RCC 7860 (cell line): Measurements from ENCODE around the gene GAD1.

Experiments used
- DNase-seq: peaks from one replicate; pipeline ENCODE4 v3.0.0-alpha.2; 2015; ENCODE audit warnings: low spot score
- FAIRE-seq: peaks from 2 replicates; lab custom pipeline; 2012; peaks lifted over from hg19 to GRCh38; lab: Jason Lieb, UNC

GAD1 gene

GRCh38 chr2:170842785-170843184 is 26.1 kb downstream of the GAD1 start:
- DNase-seq: peak; percentile 38
- no peak for FAIRE-seq

GRCh38 chr2:170843656-170844055 is 27.0 kb downstream of the GAD1 start:
- DNase-seq (peak; percentile 73), FAIRE-seq (peak; percentile 91)

GRCh38 chr2:170845343-170845742 is 28.7 kb downstream of the GAD1 start:
- FAIRE-seq: no peak
- no peak for DNase-seq

- FAIRE-seq (no peak), DNase-seq (no peak)
Observed at GRCh38 chr2:170846314-170846713, 29.6 kb downstream of the GAD1 start.

- FAIRE-seq (no peak), DNase-seq (no peak)
Observed at GRCh38 chr2:170847716-170848115, 31.0 kb downstream of the GAD1 start.

- DNase-seq: peak; percentile 14
- FAIRE-seq: no peak
Observed at GRCh38 chr2:170848587-170848986, 31.9 kb downstream of the GAD1 start.

GRCh38 chr2:170850251-170850650 is 33.6 kb downstream of the GAD1 start:
- FAIRE-seq: no peak
- DNase-seq: no peak

- FAIRE-seq (no peak), DNase-seq (no peak)
Observed at GRCh38 chr2:170851635-170852034, 34.9 kb downstream of the GAD1 start.

GRCh38 chr2:170856066-170856465 is 39.4 kb downstream of the GAD1 start:
- FAIRE-seq (no peak), DNase-seq (no peak)

- DNase-seq (no peak), FAIRE-seq (no peak)
Observed at GRCh38 chr2:170862286-170862902, 45.7 kb downstream of the GAD1 start.

GRCh38 chr2:170863087-170863486 is 46.4 kb downstream of the GAD1 start:
- DNase-seq (no peak), FAIRE-seq (no peak)

- DNase-seq (no peak), FAIRE-seq (no peak)
Observed at GRCh38 chr2:170869036-170869435, 52.3 kb downstream of the GAD1 start.

GRCh38 chr2:170869461-170869860 is 52.8 kb downstream of the GAD1 start:
- no peak for FAIRE-seq
- DNase-seq: no peak

GRCh38 chr2:170873035-170873692 is 56.5 kb downstream of the GAD1 start:
- peak; percentile 50 for DNase-seq
- FAIRE-seq: peak; percentile 12

GRCh38 chr2:170878066-170878465 is 61.4 kb downstream of the GAD1 start:
- FAIRE-seq: no peak
- DNase-seq: peak; percentile 43

- FAIRE-seq: no peak
Observed at GRCh38 chr2:170878505-170878904, 61.8 kb downstream of the GAD1 start.

GRCh38 chr2:170881840-170882239 is 65.2 kb downstream of the GAD1 start:
- no peak for DNase-seq
- no peak for FAIRE-seq

More at GRCh38 chr2:170878505-170878904, 61.8 kb downstream of the GAD1 start:
- no peak for DNase-seq

GRCh38 chr2:170882758-170883157 is 66.1 kb downstream of the GAD1 start:
- FAIRE-seq (no peak), DNase-seq (no peak)

- FAIRE-seq: peak; percentile 82
- DNase-seq: peak; percentile 83
Observed at GRCh38 chr2:170883683-170884082, 67.0 kb downstream of the GAD1 start.

GRCh38 chr2:170885130-170885791 is 68.6 kb downstream of the GAD1 start:
- FAIRE-seq: no peak
- peak; percentile 20 for DNase-seq

GRCh38 chr2:170886386-170886785 is 69.7 kb downstream of the GAD1 start:
- DNase-seq (peak; percentile 69), FAIRE-seq (peak; percentile 35)

GRCh38 chr2:170887496-170887895 is 70.8 kb downstream of the GAD1 start:
- DNase-seq (no peak), FAIRE-seq (no peak)
